ENCODE results near the gene CFHR4. TPM values are rescaled to one million over a fixed set of nuclear protein-coding genes. Genes with fewer than 3 reads are reported as not detected.

The CFHR4 gene
- total RNA-seq (ENCODE audit: low replicate concordance), result not detected in 2 replicates

DNA sequence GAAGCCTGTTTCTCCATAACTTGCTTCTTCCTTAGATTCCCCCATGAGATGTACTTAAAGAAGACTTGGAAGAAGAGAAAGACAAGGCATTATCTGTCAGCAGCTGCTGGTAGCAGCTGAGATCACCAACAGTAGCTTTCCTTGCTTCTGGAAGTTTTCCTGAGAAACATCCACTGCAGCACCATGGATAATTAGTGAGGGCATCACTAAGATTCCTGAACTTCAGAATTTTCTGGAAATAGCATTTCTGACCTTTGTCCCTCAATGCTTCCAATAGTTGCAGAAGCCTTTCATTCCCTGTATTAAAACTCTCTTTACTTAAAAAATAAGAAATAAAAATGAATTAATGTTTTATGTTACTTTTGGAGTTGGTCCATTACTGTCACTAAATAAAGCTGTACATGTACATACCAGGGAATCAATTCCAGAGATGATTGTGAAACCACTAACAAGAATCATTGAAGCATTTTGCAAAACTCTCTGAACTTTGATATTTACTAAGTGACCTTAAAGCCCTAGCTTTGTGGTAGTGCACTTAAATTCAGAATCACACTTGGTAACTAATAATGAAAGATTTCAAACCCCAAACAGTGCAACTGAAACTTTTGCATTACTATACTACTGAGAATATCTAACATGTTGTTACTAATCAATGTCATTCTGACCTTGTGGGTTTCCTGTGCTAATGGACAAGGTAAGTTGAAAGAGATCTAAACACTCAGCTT is at the start of gene CFHR4:
TSS of gene CFHR4 (plus strand) at position 538 of the 725 bp plus-strand sequence. CDS start at position 637, 99 bp downstream.

DNA sequence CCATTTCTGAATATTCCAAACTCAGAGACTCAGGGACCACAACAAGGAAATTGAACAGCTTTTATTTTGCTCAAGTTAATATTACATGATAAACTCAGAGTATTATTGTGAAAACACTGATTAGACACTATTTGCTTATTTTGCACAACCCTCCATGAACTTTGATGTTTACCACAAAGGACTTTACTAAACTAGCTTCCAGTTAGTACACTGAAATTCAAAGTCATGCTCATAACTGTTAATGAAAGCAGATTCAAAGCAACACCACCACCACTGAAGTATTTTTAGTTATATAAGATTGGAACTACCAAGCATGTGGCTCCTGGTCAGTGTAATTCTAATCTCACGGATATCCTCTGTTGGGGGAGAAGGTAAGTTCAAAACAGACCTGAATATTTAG is 55.7 kb downstream of the CFHR4 start, which contains the start of gene CFHR2:
TSS of gene CFHR2 (plus strand) at position 171 of the 400 bp plus-strand sequence. CDS start at position 314, 143 bp downstream.

Other genes with a start within 250 kb of the CFHR4 start
- 121 and 272 TPM in 2 replicates for gene CFH, start 236.0 kb upstream of the CFHR4 start, total RNA-seq (ENCODE audit: low replicate concordance)
- not detected in 2 replicates for gene CFHR3, start 113.2 kb upstream of the CFHR4 start, total RNA-seq (ENCODE audit: low replicate concordance)
- gene CFHR1, start 68.3 kb upstream of the CFHR4 start, total RNA-seq (ENCODE audit: low replicate concordance), result 0.15 TPM in 1 of 2 replicates, not detected in the other
- gene CFHR2, start 55.7 kb downstream of the CFHR4 start, total RNA-seq (ENCODE audit: low replicate concordance), result not detected in 2 replicates
- gene CFHR5, start 89.5 kb downstream of the CFHR4 start, total RNA-seq (ENCODE audit: low replicate concordance), result not detected in 2 replicates
- gene F13B, start 179.2 kb downstream of the CFHR4 start, total RNA-seq (ENCODE audit: low replicate concordance), result not detected in 2 replicates